SK-N-DZ (cell line): Measurements from ENCODE around the gene WWTR1.
A peak's percentile ranks its signal among the peaks of the same experiment; 100 is the strongest.

ENCODE experiments used
- DNase-seq: peaks from one replicate; pipeline ENCODE4 v3.0.0-alpha.2; 2015; ENCODE audit warnings: low spot score

The WWTR1 gene

GRCh38 chr3:149567381-149567780 is 90.4 kb downstream of the WWTR1 start:
- DNase-seq = no peak

GRCh38 chr3:149566292-149566975 is 91.4 kb downstream of the WWTR1 start:
- DNase-seq = no peak

GRCh38 chr3:149564079-149564478 is 93.7 kb downstream of the WWTR1 start:
- no peak for DNase-seq

GRCh38 chr3:149563114-149563513 is 94.7 kb downstream of the WWTR1 start:
- no peak for DNase-seq

DNA sequence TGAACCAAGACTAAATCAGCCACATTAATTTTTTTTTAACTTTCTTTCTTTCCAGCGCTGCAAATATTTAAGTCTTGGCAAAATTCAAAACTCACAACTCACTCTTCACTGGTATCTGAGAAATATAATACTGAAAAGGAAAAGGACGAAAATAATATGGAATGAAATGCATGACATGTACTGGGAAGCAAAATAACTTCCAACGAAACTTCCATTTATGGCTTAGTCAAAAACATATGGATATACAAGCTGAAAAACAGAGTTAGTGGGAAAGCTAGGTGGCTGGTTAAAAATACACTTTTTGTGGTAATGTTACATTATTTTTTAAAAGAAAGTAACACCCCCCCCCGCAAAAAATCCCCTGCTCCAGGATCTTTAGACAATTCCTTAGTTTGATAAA is 97.2 kb downstream of the WWTR1 start:
- DNase-seq = no peak

DNA sequence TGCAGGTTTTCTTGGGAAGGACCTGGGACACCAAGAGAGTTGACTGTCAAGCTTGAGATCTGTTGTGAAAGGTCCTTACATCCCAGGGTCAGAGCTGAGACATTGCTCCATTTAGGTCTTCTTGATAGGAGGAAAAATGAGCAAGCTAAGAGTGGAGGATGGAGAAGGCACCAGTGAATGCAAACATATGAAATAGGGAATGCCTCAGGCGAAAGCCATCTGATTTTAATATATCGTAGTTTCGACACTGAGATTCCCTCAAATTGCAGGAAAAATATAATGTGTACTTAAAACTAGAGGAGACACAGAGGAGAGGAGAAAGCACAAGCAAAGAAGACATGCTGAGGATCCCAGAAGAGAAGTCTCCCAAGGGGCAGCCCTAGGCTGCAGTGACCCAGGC is 97.8 kb downstream of the WWTR1 start:
- DNase-seq = no peak

DNA sequence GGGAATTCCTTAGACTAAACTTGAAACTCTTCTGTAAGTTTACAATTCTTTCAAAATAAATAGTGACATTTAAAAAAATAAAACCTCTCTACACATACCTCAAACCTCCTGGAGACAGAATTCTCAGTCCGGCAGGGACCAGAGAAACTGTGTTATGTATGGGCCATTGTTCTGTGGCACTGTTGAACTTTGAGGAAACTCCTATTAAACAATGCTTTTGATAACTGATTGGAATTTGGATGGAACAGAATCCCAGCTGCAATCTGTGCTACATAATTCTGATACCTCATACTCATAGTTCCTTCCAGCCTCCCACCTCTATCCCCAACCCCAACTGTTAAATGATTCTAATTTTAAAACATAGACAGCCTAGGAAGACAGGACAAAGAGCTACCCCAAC is 98.3 kb downstream of the WWTR1 start:
- no peak for DNase-seq

GRCh38 chr3:149555927-149556326 is 101.9 kb downstream of the WWTR1 start:
- peak; percentile 67 for DNase-seq

DNA sequence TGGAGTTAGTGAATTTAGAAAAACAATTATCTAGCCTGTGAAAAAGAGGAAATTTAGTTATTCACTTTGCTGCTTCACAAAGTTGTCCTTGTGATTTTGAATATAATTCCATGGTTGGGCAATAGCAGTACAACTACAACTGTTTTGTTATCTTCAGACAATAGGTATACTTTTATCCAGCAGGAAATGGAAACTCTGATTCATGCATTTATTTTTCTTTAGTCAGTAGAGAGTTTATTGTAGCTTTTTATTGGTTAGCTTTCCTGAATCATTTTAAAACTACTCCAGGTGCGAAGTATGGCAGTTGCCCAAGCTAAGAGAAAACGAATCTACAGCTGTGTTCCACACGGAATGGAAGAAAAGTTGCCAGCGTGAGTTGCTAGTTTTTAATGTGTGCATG is 103.0 kb downstream of the WWTR1 start:
- no peak for DNase-seq

- DNase-seq = peak; percentile 87
These were observed 103.9 kb downstream of the WWTR1 start for GRCh38 chr3:149553781-149554451.

DNA sequence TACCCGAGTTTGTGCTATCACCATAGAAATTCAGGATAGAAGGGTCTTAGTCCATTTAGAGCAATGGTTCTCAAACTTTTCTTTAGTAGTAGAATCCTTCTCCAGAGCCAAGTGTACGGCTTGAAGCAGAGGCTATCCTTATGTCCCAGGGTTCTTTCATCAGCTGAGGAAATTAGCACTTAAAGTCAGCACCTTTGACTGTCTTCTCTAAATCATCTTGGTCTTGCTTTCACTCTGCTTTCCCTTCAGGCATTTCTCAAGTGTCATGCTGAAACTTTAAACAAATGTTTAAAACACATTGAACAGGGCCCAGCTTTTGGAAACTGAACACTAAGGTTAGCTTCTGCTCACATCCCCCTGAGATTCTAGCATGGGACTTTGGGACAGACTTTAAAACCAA is 105.1 kb downstream of the WWTR1 start:
- no peak for DNase-seq

DNA sequence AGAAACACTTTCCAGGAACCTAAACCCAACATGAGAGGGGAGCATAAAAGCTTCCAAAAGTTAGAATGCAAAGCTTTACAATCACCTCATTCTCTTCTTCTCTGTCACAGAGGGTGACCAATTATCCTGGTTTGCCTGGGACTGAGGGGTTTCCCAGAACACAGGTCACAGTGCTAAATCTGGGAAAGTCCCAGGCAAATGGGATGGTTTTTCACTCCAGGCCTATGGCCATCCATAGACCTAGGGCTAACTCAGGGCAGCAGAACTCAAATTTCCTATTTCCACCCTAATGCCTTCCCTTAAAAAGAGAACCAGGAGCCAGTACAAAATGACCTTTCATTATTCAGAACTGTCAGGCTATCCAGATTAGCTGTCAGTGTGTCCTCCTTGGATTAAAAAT is 106.3 kb downstream of the WWTR1 start:
- DNase-seq = no peak

GRCh38 chr3:149548669-149549065 is 109.2 kb downstream of the WWTR1 start:
- DNase-seq = no peak

DNA sequence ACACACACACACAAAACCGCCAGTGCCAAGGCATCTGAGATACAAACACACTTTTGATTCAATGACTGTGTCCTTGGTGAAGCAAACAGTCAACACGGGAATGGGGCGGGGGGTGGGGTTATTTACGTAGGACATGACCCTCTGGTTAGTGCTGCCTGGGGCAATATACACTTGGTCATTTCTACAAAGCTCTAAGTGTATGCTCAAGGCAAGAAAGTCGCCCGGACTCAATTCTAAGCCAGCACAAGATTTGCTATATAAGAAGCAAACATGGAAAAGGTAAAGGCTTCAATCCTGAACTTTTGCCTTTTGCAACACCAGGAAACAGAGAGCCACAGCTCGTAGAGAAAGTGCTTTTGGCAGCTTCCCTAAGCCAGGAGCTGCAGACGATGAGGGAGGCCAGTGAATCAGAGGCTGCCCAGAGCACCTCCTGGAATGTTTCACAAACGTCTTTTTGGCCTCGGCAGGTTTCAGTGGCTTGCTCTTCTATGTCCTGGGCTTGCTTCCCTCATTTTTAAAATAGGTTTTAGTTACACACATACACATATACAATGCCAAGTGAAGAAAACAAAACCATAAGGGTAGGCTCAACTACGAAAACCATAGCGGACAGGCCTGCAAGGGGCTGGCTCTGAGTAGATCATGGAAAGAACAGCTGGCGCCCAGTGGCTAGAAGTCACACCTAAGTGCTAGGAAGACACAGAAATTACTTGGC is 109.7 kb downstream of the WWTR1 start:
- no peak for DNase-seq

DNA sequence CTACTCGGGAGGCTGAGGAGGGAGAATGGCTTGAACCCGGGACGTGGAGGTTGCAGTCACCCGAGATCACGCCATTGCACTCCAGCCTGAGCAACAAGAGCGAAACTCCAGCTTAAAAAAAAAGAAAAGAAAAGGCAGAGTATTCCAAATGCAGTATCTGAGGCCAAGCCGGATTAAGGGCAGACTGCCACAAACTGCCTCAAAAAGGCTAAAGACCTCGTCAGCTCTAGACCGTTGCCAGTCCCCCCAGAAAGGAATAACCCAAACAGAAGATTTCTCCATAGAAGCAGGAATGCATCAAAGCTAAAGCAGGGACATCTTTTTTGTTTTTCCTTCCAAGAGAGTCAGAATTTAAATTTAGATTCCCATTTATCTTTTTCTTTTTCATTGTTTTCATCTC is 110.4 kb downstream of the WWTR1 start:
- DNase-seq = no peak

DNA sequence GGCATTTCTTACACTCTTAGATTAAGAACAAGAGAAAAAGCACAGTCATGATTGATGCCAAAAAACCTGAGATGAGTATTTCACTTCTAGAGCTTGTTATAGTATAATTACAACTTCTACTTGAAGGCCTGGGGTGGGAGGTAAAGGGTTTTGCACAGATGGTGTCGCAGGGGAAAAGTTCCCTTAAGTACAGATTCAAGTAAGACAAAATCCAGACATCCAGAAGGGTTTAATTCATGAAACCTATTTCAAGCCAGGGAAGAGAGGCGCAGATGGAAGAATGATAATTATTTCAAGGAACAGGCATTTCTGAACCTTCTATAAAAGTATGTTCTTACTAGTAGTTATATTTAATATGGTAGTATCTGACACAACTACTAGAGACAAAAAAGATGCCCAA is 112.8 kb downstream of the WWTR1 start:
- DNase-seq = no peak

DNA sequence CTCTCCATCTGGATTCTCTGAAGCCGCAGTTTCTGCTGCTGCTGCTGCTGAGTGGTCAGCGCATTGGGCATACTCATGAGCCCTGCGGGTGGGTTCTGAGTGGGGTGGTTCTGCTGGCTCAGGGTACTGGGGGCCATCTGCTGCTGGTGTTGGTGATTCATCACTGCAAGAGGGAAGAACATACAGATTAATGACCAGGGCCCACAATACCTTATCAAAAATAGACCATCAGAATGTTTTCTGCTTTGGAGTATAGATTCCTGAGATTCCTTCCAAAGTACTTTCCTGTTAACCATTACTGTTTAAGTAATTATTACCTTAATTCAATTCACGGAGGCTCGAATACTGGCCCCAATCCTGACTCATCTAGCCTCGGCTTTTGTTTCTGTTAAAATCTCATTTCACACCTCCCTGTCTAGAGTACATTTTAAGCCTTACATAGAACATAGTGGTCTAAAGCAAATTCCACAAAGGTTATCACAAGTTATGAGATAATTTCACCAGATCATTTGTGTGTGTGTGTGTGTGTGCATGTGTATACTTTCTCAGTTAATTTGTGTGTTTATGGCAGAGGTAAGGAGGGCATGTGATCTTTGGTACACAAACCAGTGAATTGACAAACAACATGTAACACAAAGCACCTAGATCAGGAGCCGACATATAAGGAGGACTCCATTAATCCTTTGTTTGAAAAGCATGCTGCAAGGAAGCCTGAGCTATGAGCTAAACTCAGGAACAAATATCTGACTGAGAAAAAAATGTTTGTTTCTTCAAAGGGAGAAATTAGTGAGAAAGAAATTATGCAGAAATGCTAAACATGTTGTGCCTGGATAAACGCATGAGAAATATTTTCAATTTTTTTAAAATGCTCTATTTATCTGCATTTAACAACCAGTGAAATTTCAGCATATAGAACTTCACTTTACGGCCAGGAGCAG is 115.2 kb downstream of the WWTR1 start:
- DNase-seq = no peak

DNA sequence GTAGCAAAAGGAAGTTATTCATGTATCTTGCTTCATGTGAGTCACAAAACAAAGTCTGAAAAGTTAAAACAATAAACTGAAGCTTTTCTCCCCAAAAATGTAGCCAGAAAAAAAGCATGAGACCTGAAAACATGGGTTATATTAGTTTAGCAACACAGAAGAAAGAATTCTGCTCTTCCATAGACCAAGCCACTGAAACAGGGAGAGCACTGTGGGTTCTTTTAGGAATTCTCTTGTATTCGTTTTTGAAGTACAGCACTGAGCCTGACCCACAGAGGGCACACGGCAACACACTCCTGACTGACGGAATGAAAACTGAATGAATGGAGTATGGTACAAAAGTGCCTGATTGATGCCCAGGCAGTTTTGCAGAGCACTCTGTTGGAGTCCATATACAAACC is 116.7 kb downstream of the WWTR1 start:
- DNase-seq = no peak

- DNase-seq = no peak
These were observed 119.5 kb downstream of the WWTR1 start for GRCh38 chr3:149538371-149538770.

DNA sequence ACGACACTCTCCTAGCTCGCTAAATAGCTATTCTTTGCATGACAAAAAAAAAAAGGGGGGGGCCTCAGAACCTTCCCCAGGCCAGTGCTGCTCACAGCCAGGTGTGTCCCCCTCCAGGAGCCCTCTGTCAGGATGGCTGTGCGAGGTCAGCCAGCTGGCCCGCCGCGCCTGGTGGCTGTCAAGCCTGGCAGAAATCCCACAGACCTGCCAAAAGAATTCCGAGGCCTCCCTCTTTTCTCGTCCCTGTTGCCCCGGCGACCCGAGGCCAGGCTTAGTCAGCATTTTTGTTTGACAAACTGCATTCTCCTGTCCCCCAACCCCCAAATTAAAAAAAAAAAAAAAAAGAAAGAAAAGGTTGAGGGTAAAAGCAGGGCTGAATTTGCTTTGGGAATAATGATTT is 121.4 kb downstream of the WWTR1 start:
- DNase-seq = peak; percentile 39

DNA sequence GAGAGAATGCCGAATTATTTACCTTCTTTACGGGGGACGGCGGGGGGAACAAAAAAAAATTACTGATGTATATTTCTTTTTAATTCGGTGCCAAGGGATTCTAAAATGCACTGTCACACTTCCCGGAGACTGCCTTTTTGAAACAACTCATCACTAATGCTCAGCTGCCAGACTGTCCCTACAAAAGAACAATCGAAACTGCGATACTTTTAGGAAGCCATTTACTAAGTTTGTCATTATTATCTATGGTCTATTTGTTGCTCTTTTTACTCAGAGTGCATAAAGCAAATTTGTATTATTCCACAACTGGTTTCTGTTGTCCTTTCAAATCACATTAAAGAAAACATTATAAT is 122.5 kb downstream of the WWTR1 start:
- DNase-seq = no peak
